HG03060 (cell line): ENCODE measurements around the gene ASCL5.

ENCODE experiments used
- ATAC-seq: cut with Tn5 transposase; IDR thresholded peaks from one replicate; pipeline ENCODE4 v1.9.1; 2021; ENCODE audit warnings: low read depth, moderate number of reproducible peaks; ENCODE audit not compliant: unreplicated experiment

Gene ASCL5

DNA sequence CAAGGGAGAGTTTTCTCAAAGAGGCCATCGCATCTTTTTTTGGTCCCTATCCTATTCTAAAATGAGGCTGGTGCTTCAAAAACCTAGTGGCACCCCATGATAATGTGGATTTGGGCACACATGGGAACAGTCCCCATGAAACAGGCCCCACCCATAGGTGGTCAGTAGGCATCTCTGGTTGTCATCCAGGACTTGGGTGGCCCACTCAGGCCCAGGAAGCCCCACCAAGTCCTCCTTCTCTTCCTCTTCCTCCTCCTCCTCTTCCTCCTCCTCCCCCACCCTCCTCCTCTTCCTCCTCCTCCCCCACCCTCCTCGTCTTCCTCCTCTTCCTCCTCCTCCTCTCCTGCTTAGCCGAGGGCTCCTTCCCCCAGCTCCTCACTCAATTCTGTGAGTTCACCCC lies 15.3 kb downstream of the ASCL5 start:
- ATAC-seq = no peak

DNA sequence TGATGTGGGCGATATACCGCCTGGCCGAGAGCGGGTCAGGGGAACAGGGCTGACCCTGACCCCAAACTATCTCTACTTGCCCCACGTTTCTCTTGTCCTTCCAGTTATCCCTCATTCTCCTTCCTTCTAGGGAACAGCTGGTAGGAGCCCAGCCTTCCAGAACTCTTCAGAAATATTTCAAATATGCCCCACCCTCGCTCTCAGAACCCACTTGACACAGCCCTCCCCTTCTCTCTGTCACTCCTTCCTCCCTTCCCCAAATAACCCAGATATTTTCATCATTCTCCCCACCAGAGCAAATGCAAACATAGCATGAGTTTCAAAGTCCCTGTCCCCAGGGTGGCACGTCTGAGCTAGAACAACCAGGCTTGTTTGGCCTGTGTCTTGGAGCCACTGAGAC lies 15.8 kb downstream of the ASCL5 start:
- ATAC-seq = no peak

GRCh38 chr1:201110616-201111015 lies 16.4 kb downstream of the ASCL5 start:
- ATAC-seq = no peak

GRCh38 chr1:201110138-201110537 lies 16.8 kb downstream of the ASCL5 start:
- no peak for ATAC-seq

DNA sequence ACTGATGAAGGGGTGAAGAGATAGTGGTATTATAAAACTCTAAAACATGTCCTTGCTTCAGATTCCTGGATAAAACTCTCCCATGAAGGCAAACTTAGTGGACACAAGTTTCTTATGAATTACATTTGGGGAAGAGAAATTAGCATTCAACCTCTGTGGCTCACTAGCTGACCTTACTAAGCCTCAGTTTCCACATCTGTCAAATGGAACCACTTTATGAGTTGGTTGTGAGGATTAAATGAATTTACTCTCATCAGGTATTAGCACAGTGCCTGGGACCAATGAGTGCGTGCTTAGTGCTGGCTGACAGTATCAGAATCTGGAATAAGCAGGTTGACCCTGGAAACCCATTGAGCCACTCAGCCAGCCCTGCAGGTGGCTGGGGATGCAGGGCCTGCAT lies 17.3 kb downstream of the ASCL5 start:
- ATAC-seq = no peak

GRCh38 chr1:201108614-201109013 lies 18.4 kb downstream of the ASCL5 start:
- no peak for ATAC-seq

GRCh38 chr1:201105688-201106087 lies 21.3 kb downstream of the ASCL5 start:
- ATAC-seq = no peak

- no peak for ATAC-seq
Measured at GRCh38 chr1:201104141-201104540, 22.8 kb downstream of the ASCL5 start.

- no peak for ATAC-seq
Measured at GRCh38 chr1:201103666-201104065, 23.3 kb downstream of the ASCL5 start.

DNA sequence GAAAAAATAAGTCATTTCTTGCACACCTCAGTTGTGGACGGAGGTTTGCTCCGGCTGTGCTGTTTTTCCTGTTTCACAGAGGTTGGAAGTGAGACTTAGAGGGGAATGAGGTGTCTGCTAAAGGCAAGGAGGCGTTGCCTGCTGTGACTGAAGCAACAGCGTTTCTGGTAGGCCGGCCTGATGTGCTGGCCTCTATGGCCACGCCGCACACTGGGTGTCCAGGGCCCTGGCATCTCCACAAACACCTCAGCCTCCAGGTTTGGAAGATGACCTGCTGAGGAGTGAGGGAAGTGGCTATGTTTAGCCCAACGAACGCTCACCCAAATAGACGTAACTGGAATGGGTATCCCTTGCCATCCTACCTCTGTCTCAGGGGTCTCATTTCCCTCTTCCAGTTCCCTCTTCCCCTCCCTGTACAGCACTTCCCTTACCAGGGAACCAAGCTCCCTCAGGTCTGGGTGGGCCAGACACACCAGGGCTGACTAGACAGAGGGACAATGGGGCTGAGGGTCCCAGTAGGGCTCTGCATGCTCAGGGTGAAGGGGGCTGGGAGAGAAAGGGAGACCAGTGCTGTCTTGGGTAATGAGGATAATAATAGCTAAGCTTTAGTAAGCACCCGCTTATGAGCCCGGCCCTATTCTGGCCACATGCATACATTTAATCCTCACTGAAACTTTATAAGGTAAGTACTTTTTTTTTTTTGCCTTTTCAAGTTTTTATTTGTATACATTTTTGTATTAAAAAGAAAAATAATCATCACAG lies 26.6 kb downstream of the ASCL5 start:
- no peak for ATAC-seq

- no peak for ATAC-seq
Measured at GRCh38 chr1:201098992-201099677, 27.8 kb downstream of the ASCL5 start.

DNA sequence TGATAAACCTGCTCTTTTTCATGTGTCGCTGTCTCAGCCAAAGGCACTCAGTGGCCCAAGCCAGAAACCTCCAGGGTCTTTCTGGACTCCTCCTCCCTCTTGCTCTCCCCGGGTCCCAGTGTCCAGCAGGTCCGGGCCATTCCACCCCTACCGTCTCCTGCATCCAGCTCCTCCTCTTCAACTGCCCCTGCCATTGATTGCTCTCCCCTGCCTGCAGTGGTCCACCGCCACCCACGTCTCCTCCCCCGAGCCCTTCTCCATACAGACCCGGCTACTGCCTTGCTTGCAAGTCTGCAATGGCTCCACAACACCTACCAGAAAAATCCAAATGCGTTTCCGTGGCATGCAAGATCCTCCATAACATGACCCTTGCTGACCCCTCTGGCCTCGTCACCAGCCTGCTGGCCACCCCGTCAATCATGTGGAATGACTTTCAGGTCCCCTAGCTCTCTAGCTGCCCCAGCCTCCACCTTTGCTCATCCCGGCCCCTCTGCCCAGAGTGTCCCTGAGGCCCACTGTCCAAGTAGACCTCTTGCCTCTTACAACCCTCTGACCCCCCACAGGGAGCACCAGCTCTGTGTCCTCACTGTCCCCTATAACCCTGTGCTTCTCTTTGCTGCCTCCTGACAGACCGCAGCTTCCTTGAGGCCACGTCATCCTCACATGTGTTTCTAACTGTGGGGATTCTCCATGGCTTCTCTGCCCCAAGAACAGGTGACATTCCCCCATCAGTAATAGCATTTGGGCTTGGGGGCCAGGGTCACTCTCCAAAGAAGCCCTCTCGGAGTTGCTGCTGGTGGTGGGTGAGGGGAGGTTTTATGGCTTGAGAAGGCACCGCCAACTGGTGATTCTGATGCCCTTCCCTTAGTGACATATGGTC lies 29.8 kb downstream of the ASCL5 start:
- ATAC-seq = no peak

- no peak for ATAC-seq
Measured at GRCh38 chr1:201096041-201096461, 30.9 kb downstream of the ASCL5 start.

DNA sequence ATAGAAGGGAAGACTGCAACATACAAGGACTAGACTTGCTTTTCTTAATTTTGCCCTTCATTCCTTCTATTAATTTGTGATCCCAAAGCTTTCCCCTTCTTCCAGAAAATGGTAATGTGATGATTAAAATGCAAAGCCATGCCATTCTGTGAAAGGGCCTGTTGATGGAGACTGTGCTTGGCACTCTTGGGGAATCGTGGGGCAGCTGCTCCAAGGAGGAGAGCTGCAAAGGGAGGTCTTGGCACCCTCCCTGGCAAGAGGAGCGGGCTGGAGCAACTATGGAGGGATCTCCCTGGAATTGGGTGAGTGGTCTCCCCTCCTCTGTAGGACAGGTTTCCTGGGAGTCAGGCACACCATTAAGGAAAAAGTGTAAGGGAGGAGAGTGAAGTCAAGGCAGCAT lies 31.4 kb downstream of the ASCL5 start:
- no peak for ATAC-seq

DNA sequence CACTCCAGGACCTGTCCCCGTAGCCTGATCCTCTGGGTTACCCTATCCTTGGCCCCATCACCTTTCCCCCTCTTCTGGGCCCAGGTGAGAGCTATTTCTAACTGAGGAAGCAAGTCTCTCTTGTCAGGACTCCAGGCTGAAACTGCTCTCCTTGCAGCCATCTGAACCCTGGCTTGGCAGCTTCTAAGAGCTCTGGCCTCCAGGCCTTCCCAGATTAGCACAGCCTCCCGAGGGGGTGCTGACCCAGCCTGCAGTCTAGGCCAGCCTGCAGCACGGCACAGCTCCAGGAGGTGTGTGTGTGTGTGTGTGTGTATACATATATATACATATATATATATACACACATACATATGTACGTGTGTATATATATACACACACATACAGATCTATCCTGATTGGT lies 32.2 kb downstream of the ASCL5 start:
- ATAC-seq = no peak

GRCh38 chr1:201093962-201094361 lies 33.0 kb downstream of the ASCL5 start:
- ATAC-seq = no peak

GRCh38 chr1:201093561-201093960 lies 33.4 kb downstream of the ASCL5 start:
- ATAC-seq = no peak

GRCh38 chr1:201092738-201093137 lies 34.2 kb downstream of the ASCL5 start:
- ATAC-seq = no peak

GRCh38 chr1:201091256-201091655 lies 35.7 kb downstream of the ASCL5 start:
- no peak for ATAC-seq

DNA sequence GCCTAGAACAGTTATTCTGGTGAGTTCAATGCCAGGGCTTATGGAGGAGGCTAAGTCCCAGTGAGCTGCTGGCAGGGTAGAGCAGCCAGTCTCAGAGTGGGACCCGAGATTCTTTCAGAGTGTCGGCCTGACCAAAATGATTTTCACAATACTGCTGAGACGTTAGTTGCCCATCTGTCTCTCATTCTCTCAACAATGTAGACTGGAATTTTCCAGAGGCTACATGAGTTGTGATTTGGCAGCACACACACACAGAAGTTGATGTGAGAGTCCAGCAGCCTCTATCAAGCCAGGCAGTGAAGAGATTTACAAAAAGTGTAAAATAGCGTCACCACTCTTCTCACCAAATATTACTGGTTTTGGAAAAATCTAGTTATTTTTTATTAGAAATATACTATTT lies 36.4 kb downstream of the ASCL5 start:
- no peak for ATAC-seq

DNA sequence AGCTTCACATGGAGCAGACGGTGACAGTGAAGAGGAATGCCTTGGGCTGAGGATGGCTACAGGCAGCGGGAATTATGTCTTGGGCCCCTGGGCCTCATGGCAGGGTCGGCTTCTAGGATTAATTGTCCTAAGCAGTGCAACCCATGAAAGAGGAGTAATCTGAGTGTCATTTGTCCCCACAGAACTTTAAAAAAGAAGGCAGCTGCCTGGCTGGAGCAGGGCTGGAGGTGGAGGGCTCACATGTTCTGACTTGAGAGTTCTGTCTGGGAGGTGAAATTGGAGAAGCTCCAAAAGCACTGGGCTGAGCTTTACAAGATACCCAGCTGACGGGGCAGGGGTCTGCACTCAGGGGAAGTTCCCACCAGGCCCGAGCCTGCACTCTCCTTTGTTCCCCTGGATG lies 37.4 kb downstream of the ASCL5 start:
- no peak for ATAC-seq
